Activated naive CD4-positive, alpha-beta T cell treated with anti-CD3 and anti-CD28 coated beads, Interleukin-2, amount 10 ng/mL, durations not matched to agents 7 days and 5 days (primary cell): ENCODE data around the gene CEP162.
"Not testable (repeated sequence)": the region's sequence is repeated elsewhere in the genome, so short reads cannot be mapped to it uniquely, and the experiment has no call there.

ENCODE experiments used
- CTCF ChIA-PET: fragments of 350-600 bp; sonication (Branson Sonifier 250); formaldehyde crosslinking; loops from one replicate; lab custom pipeline; 2021; ENCODE audit warnings: antibody characterized with exemption; lab: Charles Lee
- DNase-seq: peaks from one replicate; pipeline ENCODE4 v3.0.0-alpha.2; 2020
- H3K27ac Mint-ChIP-seq: one replicate; pipeline ENCODE4 v1.8.0; 2021; ENCODE audit warnings: mild to moderate bottlenecking, moderate library complexity, mixed read lengths
- H3K27me3 Mint-ChIP-seq: one replicate; pipeline ENCODE4 v1.8.0; 2021; ENCODE audit warnings: mild to moderate bottlenecking, mixed read lengths
- H3K36me3 Mint-ChIP-seq: one replicate; pipeline ENCODE4 v1.8.0; 2021; ENCODE audit warnings: mixed read lengths
- H3K4me1 Mint-ChIP-seq: one replicate; pipeline ENCODE4 v1.8.0; 2021; ENCODE audit warnings: mixed read lengths
- H3K4me3 Mint-ChIP-seq: one replicate; pipeline ENCODE4 v1.8.0; 2021; ENCODE audit warnings: mild to moderate bottlenecking, moderate library complexity, mixed read lengths
- H3K9me3 Mint-ChIP-seq: one replicate; pipeline ENCODE4 v1.8.0; 2021; ENCODE audit warnings: mixed read lengths

Gene CEP162

GRCh38 chr6:84161190-84161589 lies 66.3 kb downstream of the CEP162 start:
- H3K9me3 Mint-ChIP-seq = peaks cover 2% of the 10 kb centered on the region
- no peak overlapping the region for H3K27ac Mint-ChIP-seq
- H3K4me3 Mint-ChIP-seq = no peak overlapping the region
- peaks cover 4% of the 10 kb centered on the region for H3K36me3 Mint-ChIP-seq
- DNase-seq = no peak
- no peaks in the 10 kb centered on the region for H3K4me1 Mint-ChIP-seq
- no peaks in the 10 kb centered on the region for H3K27me3 Mint-ChIP-seq
- CTCF ChIA-PET = no interaction called here

GRCh38 chr6:84156306-84156705 lies 71.1 kb downstream of the CEP162 start:
- Mint-ChIP-seq H3K27ac (no peak overlapping the region), H3K4me1 (no peaks in the 10 kb centered on the region), H3K4me3 (no peak overlapping the region), H3K36me3 (peaks cover 13% of the 10 kb centered on the region), H3K9me3 (no peaks in the 10 kb centered on the region), H3K27me3 (no peaks in the 10 kb centered on the region)
- CTCF ChIA-PET = no interaction called here
- no peak for DNase-seq

- H3K4me3 Mint-ChIP-seq = no peak overlapping the region
- no peaks in the 10 kb centered on the region for H3K27me3 Mint-ChIP-seq
- DNase-seq = no peak
- H3K4me1 Mint-ChIP-seq = no peaks in the 10 kb centered on the region
- no peak overlapping the region for H3K27ac Mint-ChIP-seq
- no peaks in the 10 kb centered on the region for H3K9me3 Mint-ChIP-seq
- CTCF ChIA-PET = no interaction called here
- H3K36me3 Mint-ChIP-seq = peaks cover 13% of the 10 kb centered on the region
Observed at GRCh38 chr6:84151669-84152068, 75.8 kb downstream of the CEP162 start.

- CTCF ChIA-PET = no interaction called here
- Mint-ChIP-seq H3K4me3 (no peak overlapping the region), H3K4me1 (no peaks in the 10 kb centered on the region)
Observed at GRCh38 chr6:84150705-84151104, 76.7 kb downstream of the CEP162 start.

GRCh38 chr6:84141521-84141920 lies 85.9 kb downstream of the CEP162 start:
- no peaks in the 10 kb centered on the region for H3K4me1 Mint-ChIP-seq
- H3K36me3 Mint-ChIP-seq = peaks cover 6% of the 10 kb centered on the region
- no peaks in the 10 kb centered on the region for H3K9me3 Mint-ChIP-seq
- no peak overlapping the region for H3K4me3 Mint-ChIP-seq
- CTCF ChIA-PET = no interaction called here
- DNase-seq = no peak
- H3K27ac Mint-ChIP-seq = peak overlapping the region; percentile 5
- no peaks in the 10 kb centered on the region for H3K27me3 Mint-ChIP-seq

More at GRCh38 chr6:84150705-84151104, 76.7 kb downstream of the CEP162 start:
- Mint-ChIP-seq H3K27ac (no peak overlapping the region), H3K9me3 (no peaks in the 10 kb centered on the region), H3K36me3 (peaks cover 13% of the 10 kb centered on the region), H3K27me3 (no peaks in the 10 kb centered on the region)
- no peak for DNase-seq

GRCh38 chr6:84139311-84139710 lies 88.1 kb downstream of the CEP162 start:
- H3K4me1 Mint-ChIP-seq = no peaks in the 10 kb centered on the region
- peaks cover 8% of the 10 kb centered on the region for H3K36me3 Mint-ChIP-seq
- no peaks in the 10 kb centered on the region for H3K9me3 Mint-ChIP-seq
- H3K27ac Mint-ChIP-seq = no peak overlapping the region
- DNase-seq = no peak
- H3K4me3 Mint-ChIP-seq = no peak overlapping the region
- CTCF ChIA-PET = no interaction called here
- no peaks in the 10 kb centered on the region for H3K27me3 Mint-ChIP-seq

GRCh38 chr6:84137989-84138575 lies 89.4 kb downstream of the CEP162 start:
- H3K27ac Mint-ChIP-seq = no peak overlapping the region
- H3K4me1 Mint-ChIP-seq = no peaks in the 10 kb centered on the region
- peaks cover 13% of the 10 kb centered on the region for H3K36me3 Mint-ChIP-seq
- no peak for DNase-seq
- no peak overlapping the region for H3K4me3 Mint-ChIP-seq
- H3K9me3 Mint-ChIP-seq = no peaks in the 10 kb centered on the region
- H3K27me3 Mint-ChIP-seq = no peaks in the 10 kb centered on the region
- CTCF ChIA-PET = no interaction called here

- H3K9me3 Mint-ChIP-seq = peaks cover 3% of the 10 kb centered on the region
- no peak for DNase-seq
- CTCF ChIA-PET = no interaction called here
- no peak overlapping the region for H3K4me3 Mint-ChIP-seq
- H3K27ac Mint-ChIP-seq = no peak overlapping the region
- H3K36me3 Mint-ChIP-seq = peaks cover 14% of the 10 kb centered on the region
- no peaks in the 10 kb centered on the region for H3K27me3 Mint-ChIP-seq
- H3K4me1 Mint-ChIP-seq = no peaks in the 10 kb centered on the region
Observed at GRCh38 chr6:84137051-84137375, 90.4 kb downstream of the CEP162 start.

- no peaks in the 10 kb centered on the region for H3K4me1 Mint-ChIP-seq
- peaks cover 3% of the 10 kb centered on the region for H3K9me3 Mint-ChIP-seq
- H3K27ac Mint-ChIP-seq = no peak overlapping the region
- no peak overlapping the region for H3K4me3 Mint-ChIP-seq
- DNase-seq = no peak
- CTCF ChIA-PET = no interaction called here
- H3K36me3 Mint-ChIP-seq = peaks cover 13% of the 10 kb centered on the region
- H3K27me3 Mint-ChIP-seq = no peaks in the 10 kb centered on the region
Observed at GRCh38 chr6:84136364-84137050, 90.9 kb downstream of the CEP162 start.

- CTCF ChIA-PET = no interaction called here
- no peak for DNase-seq
- peaks cover 3% of the 10 kb centered on the region for H3K9me3 Mint-ChIP-seq
- H3K36me3 Mint-ChIP-seq = peaks cover 11% of the 10 kb centered on the region
- H3K27me3 Mint-ChIP-seq = no peaks in the 10 kb centered on the region
- no peak overlapping the region for H3K27ac Mint-ChIP-seq
- no peaks in the 10 kb centered on the region for H3K4me1 Mint-ChIP-seq
- no peak overlapping the region for H3K4me3 Mint-ChIP-seq
Observed at GRCh38 chr6:84135291-84135690, 92.2 kb downstream of the CEP162 start.

- H3K36me3 Mint-ChIP-seq, H3K4me3 Mint-ChIP-seq: not testable (repeated sequence)
Observed at GRCh38 chr6:84133385-84133784, 94.1 kb downstream of the CEP162 start.

GRCh38 chr6:84129588-84129987 lies 97.9 kb downstream of the CEP162 start:
- H3K27ac Mint-ChIP-seq, H3K27me3 Mint-ChIP-seq, H3K4me3 Mint-ChIP-seq, DNase-seq, H3K4me1 Mint-ChIP-seq, H3K9me3 Mint-ChIP-seq, CTCF ChIA-PET: not testable (repeated sequence)
- H3K36me3 Mint-ChIP-seq = peaks cover 16% of the 10 kb centered on the region

More at GRCh38 chr6:84133385-84133784, 94.1 kb downstream of the CEP162 start:
- H3K9me3 Mint-ChIP-seq, H3K27me3 Mint-ChIP-seq, DNase-seq, H3K27ac Mint-ChIP-seq, H3K4me1 Mint-ChIP-seq: not testable (repeated sequence)
- CTCF ChIA-PET = interaction anchor here (0.7 kb wide), 1 partner anchor 97 kb away, joined by 3 read pairs; no protein-coding TSS in a partner anchor

GRCh38 chr6:84123186-84123585 lies 104.3 kb downstream of the CEP162 start:
- CTCF ChIA-PET = no interaction called here
- no peak for DNase-seq
- Mint-ChIP-seq H3K4me3 (no peak overlapping the region), H3K27me3 (no peaks in the 10 kb centered on the region), H3K36me3 (peaks cover 13% of the 10 kb centered on the region), H3K27ac (no peak overlapping the region), H3K4me1 (no peaks in the 10 kb centered on the region), H3K9me3 (no peaks in the 10 kb centered on the region)

- Mint-ChIP-seq H3K4me3 (no peak overlapping the region), H3K9me3 (peaks cover 5% of the 10 kb centered on the region), H3K27ac (no peak overlapping the region), H3K4me1 (no peaks in the 10 kb centered on the region), H3K27me3 (no peaks in the 10 kb centered on the region), H3K36me3 (peaks cover 2% of the 10 kb centered on the region)
- CTCF ChIA-PET = no interaction called here
- DNase-seq = no peak
Observed at GRCh38 chr6:84119277-84119676, 108.2 kb downstream of the CEP162 start.

- Mint-ChIP-seq H3K36me3 (peaks cover 2% of the 10 kb centered on the region), H3K4me1 (no peaks in the 10 kb centered on the region), H3K9me3 (peaks cover 6% of the 10 kb centered on the region), H3K4me3 (no peak overlapping the region), H3K27me3 (no peaks in the 10 kb centered on the region), H3K27ac (no peak overlapping the region)
- CTCF ChIA-PET = no interaction called here
- no peak for DNase-seq
Observed at GRCh38 chr6:84118191-84118590, 109.3 kb downstream of the CEP162 start.
